ENCODE results near the gene RYR2.

RYR2 gene

DNA sequence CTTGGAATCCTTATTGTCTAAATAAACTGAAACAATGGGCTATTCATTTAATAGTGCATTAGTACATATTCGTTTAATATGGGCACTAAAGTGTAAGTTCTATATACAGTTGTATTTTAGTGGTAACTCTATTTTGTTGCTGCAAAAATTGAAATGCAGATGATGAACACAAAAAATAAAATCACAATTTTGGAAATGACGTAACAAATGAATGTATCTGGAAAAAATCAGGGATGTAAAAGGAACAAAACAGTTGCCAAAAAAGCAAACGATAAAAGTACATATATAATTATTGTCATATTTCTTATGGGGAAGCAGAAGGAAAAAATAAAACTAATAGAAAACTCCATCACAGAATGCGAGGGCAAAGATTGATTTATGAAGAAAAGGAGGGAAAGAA lies 254.9 kb downstream of the RYR2 start:
- TF ChIP-seq, protein P1, sequence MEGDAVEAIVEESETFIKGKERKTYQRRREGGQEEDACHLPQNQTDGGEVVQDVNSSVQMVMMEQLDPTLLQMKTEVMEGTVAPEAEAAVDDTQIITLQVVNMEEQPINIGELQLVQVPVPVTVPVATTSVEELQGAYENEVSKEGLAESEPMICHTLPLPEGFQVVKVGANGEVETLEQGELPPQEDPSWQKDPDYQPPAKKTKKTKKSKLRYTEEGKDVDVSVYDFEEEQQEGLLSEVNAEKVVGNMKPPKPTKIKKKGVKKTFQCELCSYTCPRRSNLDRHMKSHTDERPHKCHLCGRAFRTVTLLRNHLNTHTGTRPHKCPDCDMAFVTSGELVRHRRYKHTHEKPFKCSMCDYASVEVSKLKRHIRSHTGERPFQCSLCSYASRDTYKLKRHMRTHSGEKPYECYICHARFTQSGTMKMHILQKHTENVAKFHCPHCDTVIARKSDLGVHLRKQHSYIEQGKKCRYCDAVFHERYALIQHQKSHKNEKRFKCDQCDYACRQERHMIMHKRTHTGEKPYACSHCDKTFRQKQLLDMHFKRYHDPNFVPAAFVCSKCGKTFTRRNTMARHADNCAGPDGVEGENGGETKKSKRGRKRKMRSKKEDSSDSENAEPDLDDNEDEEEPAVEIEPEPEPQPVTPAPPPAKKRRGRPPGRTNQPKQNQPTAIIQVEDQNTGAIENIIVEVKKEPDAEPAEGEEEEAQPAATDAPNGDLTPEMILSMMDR (IDR thresholded peaks at IDR 0.05): no peak

DNA sequence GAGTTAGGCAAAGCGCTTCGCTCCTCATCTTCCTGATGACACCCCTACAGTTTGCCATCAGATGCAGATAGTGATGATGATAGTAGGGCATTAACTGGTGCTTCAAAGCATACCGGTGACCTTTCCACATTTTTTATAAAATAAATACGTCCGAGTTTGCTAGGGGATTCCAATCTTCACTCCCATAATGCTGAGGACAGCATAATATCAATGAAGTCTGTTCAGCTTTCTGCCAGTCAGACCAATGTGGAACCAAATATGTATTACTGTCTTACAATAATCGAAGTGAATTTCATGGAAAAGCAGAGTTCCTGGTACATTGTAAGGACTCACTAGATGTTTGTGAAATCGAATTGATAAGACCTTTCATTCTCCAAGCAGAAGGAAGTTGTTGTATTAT lies 258.7 kb downstream of the RYR2 start:
- TF ChIP-seq, protein P1 (IDR thresholded peaks at IDR 0.05): no peak

- TF ChIP-seq, protein P1 (IDR thresholded peaks at IDR 0.05): no peak
Measured at GRCh38 chr1:237303929-237304328, 261.9 kb downstream of the RYR2 start.

DNA sequence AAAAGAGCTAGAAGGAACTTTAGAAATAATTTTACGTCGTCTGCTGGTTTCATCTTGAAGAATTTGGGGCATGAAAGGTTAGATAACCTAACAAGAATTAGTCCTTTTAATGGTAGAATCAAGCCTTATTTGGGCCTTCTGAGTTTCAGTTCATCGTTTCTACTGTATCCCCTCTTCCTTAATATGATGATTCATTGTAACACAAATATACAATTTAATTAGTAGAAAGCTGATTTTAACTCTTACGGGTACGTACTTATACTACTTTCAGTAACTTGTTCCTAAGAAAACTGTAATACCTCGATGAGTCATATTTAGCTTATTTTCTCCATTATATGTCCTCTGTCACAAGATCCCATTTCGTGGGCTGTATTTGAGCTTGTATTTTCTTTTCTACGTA lies 264.7 kb downstream of the RYR2 start:
- TF ChIP-seq, protein P1 (IDR thresholded peaks at IDR 0.05): no peak

DNA sequence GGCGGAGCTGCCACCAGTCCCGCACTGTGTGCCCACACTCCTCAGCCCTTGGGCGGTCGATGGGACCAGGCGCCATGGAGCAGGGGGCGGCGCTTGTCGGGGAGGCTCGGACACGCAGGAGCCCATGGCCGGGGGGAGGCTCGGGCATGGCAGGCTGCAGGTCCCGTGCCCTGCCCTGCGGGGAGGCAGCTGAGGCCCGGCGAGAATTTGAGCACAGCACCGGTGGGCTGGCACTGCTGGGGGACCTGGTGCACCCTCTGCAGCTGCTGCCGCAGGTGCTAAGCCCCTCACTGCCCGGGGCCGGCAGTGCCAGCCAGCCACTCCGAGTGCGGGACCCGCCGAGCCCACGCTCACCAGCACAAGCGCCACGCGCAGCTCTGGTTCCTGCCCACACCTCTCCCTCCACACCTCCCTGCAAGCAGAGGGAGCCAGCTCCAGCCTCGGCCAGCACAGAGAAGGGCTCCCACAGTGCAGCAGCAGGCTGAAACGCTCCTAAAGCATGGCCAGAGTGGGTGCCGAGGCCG lies 267.7 kb downstream of the RYR2 start:
- TF ChIP-seq, protein P1 (IDR thresholded peaks at IDR 0.05): no peak

- TF ChIP-seq, protein P1 (IDR thresholded peaks at IDR 0.05): no peak
Measured at GRCh38 chr1:237316352-237316751, 274.4 kb downstream of the RYR2 start.

- TF ChIP-seq, protein P1 (IDR thresholded peaks at IDR 0.05): no peak
Measured at GRCh38 chr1:237318748-237319147, 276.8 kb downstream of the RYR2 start.

DNA sequence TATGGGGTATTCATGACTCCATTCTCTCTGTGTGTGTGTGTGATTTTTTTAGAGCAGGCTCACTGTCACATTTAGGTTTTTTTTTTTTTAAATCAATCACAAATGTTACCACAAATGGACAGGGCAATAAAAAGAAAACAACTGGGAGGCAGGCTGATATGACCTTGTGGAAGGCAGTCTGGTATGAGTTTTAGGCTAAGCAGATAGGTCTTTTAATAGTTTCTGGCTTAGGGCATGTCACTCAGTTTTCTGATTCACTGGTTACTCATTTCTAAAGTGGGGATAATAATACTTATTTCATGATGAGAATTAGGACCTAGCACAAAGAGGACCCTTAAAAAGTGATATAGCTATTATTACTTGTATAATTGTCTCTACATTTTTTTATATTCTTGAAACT lies 278.9 kb downstream of the RYR2 start:
- TF ChIP-seq, protein P1 (IDR thresholded peaks at IDR 0.05): no peak
